Measurements from ENCODE around the gene PARVG.
"Not testable (repeated sequence)": the region's sequence is repeated elsewhere in the genome, so short reads cannot be mapped to it uniquely, and the experiment has no call there.

The PARVG gene

DNA sequence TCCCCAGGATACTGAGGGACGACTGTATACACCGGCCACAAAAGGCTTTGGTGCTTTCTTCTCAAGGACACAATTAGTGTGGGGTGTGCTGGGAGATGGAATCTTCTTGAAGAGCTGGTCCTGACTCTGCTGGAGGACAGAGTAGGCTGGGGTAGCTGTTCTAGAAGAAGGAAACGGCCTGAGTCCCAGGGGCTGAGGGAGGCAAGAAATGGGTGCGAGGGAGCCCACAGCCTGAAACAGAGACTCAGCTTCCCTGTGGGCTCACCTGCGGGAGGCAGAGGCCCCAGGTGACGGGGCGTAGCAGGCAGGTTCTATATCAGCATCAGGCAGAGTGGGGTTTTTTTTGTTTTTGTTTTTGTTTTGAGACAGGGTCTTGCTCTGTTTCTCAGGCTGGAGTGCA, 36.6 kb downstream of the PARVG start:
- no peak for DNase-seq

GRCh38 chr22:44218071-44218470, 37.3 kb downstream of the PARVG start:
- DNase-seq: no peak

GRCh38 chr22:44219101-44219870, 38.6 kb downstream of the PARVG start:
- no peak for DNase-seq

GRCh38 chr22:44220727-44221680, 40.3 kb downstream of the PARVG start:
- no peak for DNase-seq

GRCh38 chr22:44221710-44222475, 41.2 kb downstream of the PARVG start:
- DNase-seq: no peak

DNA sequence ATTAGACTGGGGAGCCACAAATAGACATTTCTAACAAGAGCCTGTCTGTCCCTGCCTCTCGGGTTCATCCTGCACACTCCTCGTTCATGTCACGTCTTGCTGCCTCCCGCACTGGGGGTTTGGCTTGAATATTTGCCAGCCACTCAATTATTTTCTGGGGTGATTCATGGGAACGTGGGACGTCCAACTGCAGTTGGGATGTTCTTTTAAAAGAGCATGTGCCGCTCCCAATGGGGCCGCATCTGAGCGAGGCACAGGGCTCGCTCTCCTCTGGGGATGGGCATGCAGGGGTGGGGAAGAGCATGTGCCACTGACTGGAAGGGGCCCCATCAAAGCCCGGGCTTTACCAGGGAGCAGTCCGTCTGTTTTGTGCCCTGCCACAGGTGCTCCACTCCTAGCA, 43.4 kb downstream of the PARVG start:
- no peak for DNase-seq

DNA sequence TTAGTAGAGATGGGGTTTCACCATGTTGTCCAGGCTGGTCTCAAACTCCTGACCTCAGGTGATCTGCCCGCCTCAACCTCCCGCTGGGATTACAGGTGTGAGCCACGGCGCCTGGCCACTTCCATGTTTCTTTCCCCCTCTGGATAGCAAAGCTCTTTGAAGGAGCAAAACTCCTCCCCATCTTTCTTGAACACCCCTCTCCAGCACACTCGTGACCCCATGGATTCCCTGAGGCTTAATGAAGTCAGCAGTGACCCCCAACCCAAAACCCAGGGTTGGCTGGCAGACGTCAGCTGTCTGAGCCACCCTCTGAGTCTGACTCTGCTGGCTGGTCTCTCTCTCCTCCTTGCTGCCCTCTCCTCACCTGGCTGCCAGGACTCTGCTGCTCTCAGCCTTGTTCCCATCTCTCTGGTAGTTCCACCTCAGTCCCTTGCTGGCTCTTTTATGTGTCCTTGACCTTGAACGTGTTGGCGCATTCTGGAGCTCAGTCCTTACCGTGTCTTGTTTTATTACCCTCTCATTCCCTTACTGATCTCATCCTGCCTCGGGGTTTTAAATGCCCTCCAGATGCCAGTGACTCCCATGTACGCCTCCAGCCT, 44.5 kb downstream of the PARVG start:
- no peak for DNase-seq

GRCh38 chr22:44225812-44226211, 45.1 kb downstream of the PARVG start:
- DNase-seq: no peak

DNA sequence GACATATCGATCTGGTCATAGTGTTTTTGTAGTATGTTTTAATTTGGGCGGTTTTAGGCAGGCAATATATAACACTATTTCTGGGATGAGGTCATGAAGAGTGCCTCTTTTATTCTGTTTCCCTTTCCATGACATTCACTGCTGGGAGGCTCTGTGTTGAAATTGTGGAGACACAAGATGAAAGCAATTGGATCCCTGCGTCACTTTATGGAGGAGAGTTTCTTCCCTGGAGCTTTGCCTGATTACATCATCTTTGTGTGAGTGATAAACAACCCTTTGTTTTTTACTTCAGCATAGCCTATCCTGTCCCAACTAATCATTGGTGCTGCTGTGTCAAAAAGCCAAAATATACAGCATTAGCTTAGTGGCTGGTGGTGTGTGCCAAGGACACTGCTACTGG, 48.6 kb downstream of the PARVG start:
- no peak for DNase-seq

- DNase-seq: no peak
Observed at GRCh38 chr22:44229809-44230208, 49.1 kb downstream of the PARVG start.

- DNase-seq: no peak
Observed at GRCh38 chr22:44231233-44231632, 50.5 kb downstream of the PARVG start.

- not testable (repeated sequence) for DNase-seq
Observed at GRCh38 chr22:44234372-44234771, 53.6 kb downstream of the PARVG start.

DNA sequence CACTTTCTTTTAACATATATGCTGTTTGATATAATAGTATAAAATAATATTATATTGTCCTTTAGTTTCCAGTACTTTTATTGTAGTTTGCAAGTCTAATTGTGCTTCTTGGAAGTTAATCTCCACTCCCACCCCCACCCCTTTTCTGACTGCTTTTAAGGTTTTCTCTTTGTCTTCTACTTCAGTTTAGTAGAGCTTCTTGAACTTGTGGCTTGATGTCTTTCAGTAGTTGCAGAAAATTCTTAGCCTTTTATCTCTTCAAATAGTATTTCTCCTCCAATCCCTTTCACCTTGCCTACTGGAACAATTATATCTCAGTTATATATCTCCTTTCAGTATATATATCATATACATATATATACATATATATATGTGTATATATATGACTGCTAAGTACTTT, 56.6 kb downstream of the PARVG start:
- no peak for DNase-seq

- not testable (repeated sequence) for DNase-seq
Observed at GRCh38 chr22:44241121-44241520, 60.4 kb downstream of the PARVG start.

- no peak for DNase-seq
Observed at GRCh38 chr22:44242946-44243724, 62.4 kb downstream of the PARVG start.

GRCh38 chr22:44243761-44244160, 63.0 kb downstream of the PARVG start:
- no peak for DNase-seq

GRCh38 chr22:44244265-44244822, 63.6 kb downstream of the PARVG start:
- DNase-seq: no peak

DNA sequence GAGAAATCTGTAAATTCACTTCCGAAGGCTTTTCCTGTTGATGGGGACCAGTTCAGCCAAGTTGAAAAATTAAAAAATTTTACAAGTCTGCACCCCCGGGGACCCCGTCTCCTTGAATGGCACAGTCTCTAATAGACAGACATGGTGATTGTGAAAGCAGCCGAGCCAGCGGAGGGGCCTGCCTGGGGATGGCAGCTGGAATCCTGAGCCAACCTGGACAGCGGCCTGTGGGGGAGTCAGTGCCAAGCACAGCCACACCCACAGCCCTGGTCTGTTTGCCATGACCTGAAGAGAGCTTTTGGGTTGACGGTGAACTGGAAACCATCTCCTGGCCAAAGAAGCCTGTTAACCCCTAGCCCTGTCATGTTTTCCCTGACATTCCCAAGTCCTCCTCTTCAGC, 64.7 kb downstream of the PARVG start:
- no peak for DNase-seq

DNA sequence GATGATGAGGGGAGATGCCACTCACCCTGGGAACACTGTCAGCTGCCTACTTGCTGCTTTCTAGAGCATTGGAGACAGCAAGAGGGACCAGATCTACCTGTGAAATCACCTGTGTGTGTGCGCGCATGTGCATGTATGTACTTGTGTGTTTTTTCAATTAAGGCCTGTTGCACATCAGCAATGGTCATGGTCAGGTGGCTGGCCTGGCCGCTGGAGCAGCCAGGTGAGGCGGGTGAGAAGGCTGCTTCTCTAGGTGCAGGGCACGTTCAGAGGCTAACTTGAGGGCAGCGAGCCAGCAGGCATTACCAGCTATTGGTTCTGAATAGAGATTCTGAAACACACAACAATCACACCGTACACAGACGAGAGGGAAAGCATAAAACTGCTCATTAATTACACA, 65.1 kb downstream of the PARVG start:
- DNase-seq: no peak

DNA sequence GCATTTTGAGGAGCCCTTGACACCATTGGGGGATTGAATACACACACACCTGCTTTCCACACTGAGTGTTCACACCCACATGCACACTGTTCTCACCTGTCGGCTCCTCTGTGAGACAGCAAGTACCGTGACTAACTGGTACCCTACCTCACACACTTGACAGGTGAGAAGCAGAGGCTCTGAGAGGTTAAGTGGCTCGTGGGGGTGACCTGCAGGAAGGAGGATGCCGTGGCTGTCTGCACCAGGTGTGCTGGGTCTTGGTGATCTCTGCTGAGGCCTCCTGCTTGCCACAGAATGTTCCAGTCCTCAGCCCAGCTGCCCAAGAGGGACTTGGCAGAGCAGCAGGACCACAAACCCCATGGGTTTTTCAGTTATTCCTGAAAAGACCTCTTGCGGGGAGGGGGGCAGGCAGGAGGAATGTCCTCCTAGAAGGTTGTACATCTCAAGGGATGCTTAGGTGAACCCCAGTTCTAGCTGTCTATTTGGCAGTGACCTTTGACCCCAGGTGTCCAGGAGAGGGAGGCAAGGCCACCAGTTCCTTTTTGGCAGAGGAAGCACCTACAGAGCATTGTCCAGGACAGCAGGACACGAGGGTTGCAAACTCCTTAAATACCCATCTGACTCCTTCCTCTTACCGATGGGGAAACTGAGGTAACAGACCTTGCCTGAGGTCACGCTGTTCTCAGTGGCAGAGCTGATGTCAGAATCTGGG, 66.0 kb downstream of the PARVG start:
- DNase-seq: no peak

DNA sequence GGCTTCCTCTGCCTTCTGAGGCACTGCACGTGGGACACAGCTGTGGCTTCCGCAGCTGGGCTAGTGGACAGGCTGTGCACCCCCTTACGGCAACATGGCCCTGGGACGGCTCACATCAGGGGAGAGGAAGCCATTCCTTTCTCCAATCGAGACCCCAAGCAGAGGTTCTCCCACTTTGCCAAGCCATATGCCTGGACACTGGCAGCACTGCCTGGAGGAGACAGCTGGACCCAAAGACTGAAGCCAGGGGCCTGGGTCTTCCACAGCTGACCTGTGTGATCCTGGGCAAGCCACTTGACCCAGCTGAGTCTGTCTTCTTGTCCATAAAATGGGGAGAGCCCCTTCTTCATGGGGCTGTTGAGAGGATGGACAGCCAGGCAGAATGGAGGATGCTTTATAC, 66.6 kb downstream of the PARVG start:
- DNase-seq: no peak
